ENCODE results near the gene OLFML1. TPM values are rescaled to one million over a fixed set of nuclear protein-coding genes. Genes with fewer than 3 reads are reported as not detected.

Gene OLFML1
- total RNA-seq, 2 donors from 2014 or later: not detected

Other genes with a start within 250 kb of the OLFML1 start
- not detected for gene SYT9, start 233.6 kb upstream of the OLFML1 start, total RNA-seq
- 10 to 100 TPM in 1 of 2 donors, 1 to 10 TPM in 1; 4.2 to 11.1 TPM for gene PPFIBP2, start 28.5 kb downstream of the OLFML1 start, total RNA-seq
- 1 to 10 TPM; 1.5 to 3.1 TPM for gene CYB5R2, start 188.0 kb downstream of the OLFML1 start, total RNA-seq
- gene OVCH2, start 221.0 kb downstream of the OLFML1 start, total RNA-seq: not detected